ENCODE measurements around the gene SLC13A5.

Gene SLC13A5

GRCh38 chr17:6724009-6724408, 10.8 kb upstream of the SLC13A5 start:
- no peak overlapping the region for H3K27ac Mint-ChIP-seq

GRCh38 chr17:6721744-6722143, 8.6 kb upstream of the SLC13A5 start:
- Mint-ChIP-seq H3K27me3 (peaks cover 49% of the 10 kb centered on the region), H3K4me3 (no peak overlapping the region)
- CTCF ChIA-PET = no interaction called here

More at GRCh38 chr17:6724009-6724408, 10.8 kb upstream of the SLC13A5 start:
- Mint-ChIP-seq H3K36me3 (no peaks in the 10 kb centered on the region), H3K4me3 (no peak overlapping the region), H3K27me3 (peaks cover 46% of the 10 kb centered on the region), H3K9me3 (no peaks in the 10 kb centered on the region), H3K4me1 (no peaks in the 10 kb centered on the region)
- DNase-seq = no peak
- CTCF ChIA-PET = no interaction called here

GRCh38 chr17:6716736-6717135, 3.6 kb upstream of the SLC13A5 start:
- H3K27me3 Mint-ChIP-seq = peaks cover 60% of the 10 kb centered on the region
- CTCF ChIA-PET = no interaction called here
- no peaks in the 10 kb centered on the region for H3K36me3 Mint-ChIP-seq
- H3K4me1 Mint-ChIP-seq = peaks cover 9% of the 10 kb centered on the region
- H3K9me3 Mint-ChIP-seq = peaks cover 2% of the 10 kb centered on the region
- H3K4me3 Mint-ChIP-seq = no peak overlapping the region
- H3K27ac Mint-ChIP-seq = no peak overlapping the region
- no peak for DNase-seq

More at GRCh38 chr17:6721744-6722143, 8.6 kb upstream of the SLC13A5 start:
- no peak for DNase-seq
- H3K4me1 Mint-ChIP-seq = no peaks in the 10 kb centered on the region
- H3K27ac Mint-ChIP-seq = no peak overlapping the region
- H3K9me3 Mint-ChIP-seq = no peaks in the 10 kb centered on the region
- no peaks in the 10 kb centered on the region for H3K36me3 Mint-ChIP-seq

- CTCF ChIA-PET = no interaction called here
- Mint-ChIP-seq H3K4me3 (no peak overlapping the region), H3K36me3 (no peaks in the 10 kb centered on the region), H3K27me3 (peaks cover 65% of the 10 kb centered on the region), H3K4me1 (peaks cover 12% of the 10 kb centered on the region), H3K27ac (no peak overlapping the region), H3K9me3 (peaks cover 2% of the 10 kb centered on the region)
- DNase-seq = no peak
These were observed 1.2 kb upstream of the SLC13A5 start for GRCh38 chr17:6714315-6714874.

- Mint-ChIP-seq H3K27me3 (peaks cover 63% of the 10 kb centered on the region), H3K4me3 (no peak overlapping the region)
- CTCF ChIA-PET = no interaction called here
These were observed 726 bp upstream of the SLC13A5 start for GRCh38 chr17:6713918-6714271.

GRCh38 chr17:6712854-6713129, 377 bp downstream of the SLC13A5 start:
- peaks cover 60% of the 10 kb centered on the region for H3K27me3 Mint-ChIP-seq
- H3K27ac Mint-ChIP-seq = no peak overlapping the region
- no peaks in the 10 kb centered on the region for H3K36me3 Mint-ChIP-seq
- H3K9me3 Mint-ChIP-seq = peaks cover 2% of the 10 kb centered on the region
- no peak overlapping the region for H3K4me3 Mint-ChIP-seq
- DNase-seq = no peak
- CTCF ChIA-PET = interaction anchor here (1.3 kb wide), 1 partner anchor 43 kb away, joined by 4 read pairs; the partner anchor contains the start of gene XAF1
- peaks cover 12% of the 10 kb centered on the region for H3K4me1 Mint-ChIP-seq

More at GRCh38 chr17:6713918-6714271, 726 bp upstream of the SLC13A5 start:
- Mint-ChIP-seq H3K9me3 (peaks cover 2% of the 10 kb centered on the region), H3K4me1 (peaks cover 12% of the 10 kb centered on the region), H3K27ac (no peak overlapping the region), H3K36me3 (no peaks in the 10 kb centered on the region)
- DNase-seq = no peak

GRCh38 chr17:6712058-6712853, 913 bp downstream of the SLC13A5 start:
- H3K27ac Mint-ChIP-seq = no peak overlapping the region
- peaks cover 2% of the 10 kb centered on the region for H3K9me3 Mint-ChIP-seq
- DNase-seq = no peak
- CTCF ChIA-PET = interaction anchor here (1.3 kb wide), 1 partner anchor 43 kb away, joined by 4 read pairs; the partner anchor contains the start of gene XAF1
- H3K36me3 Mint-ChIP-seq = no peaks in the 10 kb centered on the region
- peaks cover 12% of the 10 kb centered on the region for H3K4me1 Mint-ChIP-seq
- H3K4me3 Mint-ChIP-seq = no peak overlapping the region
- H3K27me3 Mint-ChIP-seq = peaks cover 61% of the 10 kb centered on the region

- Mint-ChIP-seq H3K36me3 (no peaks in the 10 kb centered on the region), H3K9me3 (peaks cover 2% of the 10 kb centered on the region), H3K27me3 (peaks cover 67% of the 10 kb centered on the region), H3K4me1 (peaks cover 12% of the 10 kb centered on the region), H3K27ac (no peak overlapping the region), H3K4me3 (no peak overlapping the region)
- no peak for DNase-seq
- CTCF ChIA-PET = no interaction called here
These were observed 1.5 kb downstream of the SLC13A5 start for GRCh38 chr17:6711681-6712057.

GRCh38 chr17:6711081-6711674, 2.0 kb downstream of the SLC13A5 start:
- CTCF ChIA-PET = no interaction called here
- Mint-ChIP-seq H3K4me1 (peaks cover 12% of the 10 kb centered on the region), H3K27ac (no peak overlapping the region), H3K9me3 (peaks cover 2% of the 10 kb centered on the region), H3K36me3 (no peaks in the 10 kb centered on the region), H3K27me3 (peaks cover 72% of the 10 kb centered on the region), H3K4me3 (no peak overlapping the region)
- no peak for DNase-seq

- no peaks in the 10 kb centered on the region for H3K9me3 Mint-ChIP-seq
- H3K27me3 Mint-ChIP-seq = peaks cover 74% of the 10 kb centered on the region
- H3K4me3 Mint-ChIP-seq = no peak overlapping the region
- CTCF ChIA-PET = no interaction called here
- no peak overlapping the region for H3K27ac Mint-ChIP-seq
- no peak for DNase-seq
- peaks cover 12% of the 10 kb centered on the region for H3K4me1 Mint-ChIP-seq
- H3K36me3 Mint-ChIP-seq = no peaks in the 10 kb centered on the region
These were observed 2.9 kb downstream of the SLC13A5 start for GRCh38 chr17:6710317-6710716.

GRCh38 chr17:6708357-6708961, 4.7 kb downstream of the SLC13A5 start:
- Mint-ChIP-seq H3K27ac (no peak overlapping the region), H3K36me3 (no peaks in the 10 kb centered on the region), H3K4me1 (peaks cover 9% of the 10 kb centered on the region), H3K9me3 (no peaks in the 10 kb centered on the region), H3K4me3 (no peak overlapping the region), H3K27me3 (peaks cover 67% of the 10 kb centered on the region)
- DNase-seq = no peak
- CTCF ChIA-PET = no interaction called here

- CTCF ChIA-PET = no interaction called here
- no peak overlapping the region for H3K27ac Mint-ChIP-seq
- no peaks in the 10 kb centered on the region for H3K9me3 Mint-ChIP-seq
- DNase-seq = no peak
- H3K36me3 Mint-ChIP-seq = no peaks in the 10 kb centered on the region
- peaks cover 3% of the 10 kb centered on the region for H3K4me1 Mint-ChIP-seq
- H3K4me3 Mint-ChIP-seq = no peak overlapping the region
- H3K27me3 Mint-ChIP-seq = peaks cover 56% of the 10 kb centered on the region
These were observed 6.2 kb downstream of the SLC13A5 start for GRCh38 chr17:6706996-6707395.

- DNase-seq = no peak
- Mint-ChIP-seq H3K36me3 (no peaks in the 10 kb centered on the region), H3K4me1 (peaks cover 3% of the 10 kb centered on the region), H3K9me3 (no peaks in the 10 kb centered on the region), H3K27ac (no peak overlapping the region), H3K4me3 (no peak overlapping the region), H3K27me3 (peaks cover 51% of the 10 kb centered on the region)
- CTCF ChIA-PET = interaction anchor here (0.8 kb wide), 1 partner anchor 45 kb away, joined by 3 read pairs; no protein-coding TSS in a partner anchor
These were observed 6.7 kb downstream of the SLC13A5 start for GRCh38 chr17:6706499-6706898.

- Mint-ChIP-seq H3K9me3 (no peaks in the 10 kb centered on the region), H3K36me3 (no peaks in the 10 kb centered on the region), H3K27ac (no peak overlapping the region), H3K27me3 (peaks cover 41% of the 10 kb centered on the region), H3K4me1 (no peaks in the 10 kb centered on the region), H3K4me3 (no peak overlapping the region)
- CTCF ChIA-PET = no interaction called here
- no peak for DNase-seq
These were observed 8.6 kb downstream of the SLC13A5 start for GRCh38 chr17:6704470-6705052.

Data from activated naive CD4-positive, alpha-beta T cell treated with anti-CD3 and anti-CD28 coated beads, Interleukin-2, amount 10 ng/mL, durations not matched to agents 7 days and 5 days (primary cell).